T follicular helper cell (primary cell): Measurements from ENCODE around the gene FHAD1.

Source experiments
- DNase-seq: peaks from one replicate; pipeline ENCODE4 v3.0.0-alpha.2; 2020; ENCODE audit warnings: low read depth

The FHAD1 gene

GRCh38 chr1:15439325-15439724, 192.3 kb downstream of the FHAD1 start:
- no peak for DNase-seq

- no peak for DNase-seq
Measured at GRCh38 chr1:15440357-15440756, 193.3 kb downstream of the FHAD1 start.

DNA sequence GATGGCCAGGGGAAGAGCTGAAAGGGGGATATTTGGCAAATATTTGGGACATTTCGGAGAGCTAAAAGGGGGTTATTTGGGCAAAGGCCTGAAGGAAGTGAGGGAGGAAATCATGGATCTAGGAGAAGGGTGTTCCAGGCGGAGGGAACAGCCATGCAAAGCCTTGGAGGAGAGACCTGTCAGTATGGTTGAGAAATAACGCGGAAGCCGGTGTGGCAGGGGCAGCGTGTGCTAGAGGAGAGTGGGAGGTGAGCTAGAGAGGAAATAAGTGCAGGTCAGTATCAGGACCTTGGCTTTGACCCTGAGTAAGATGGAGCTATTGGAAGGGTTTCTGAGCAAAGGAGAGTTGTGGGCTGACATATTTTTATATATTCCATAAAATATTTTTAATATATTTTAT, 194.2 kb downstream of the FHAD1 start:
- no peak for DNase-seq

DNA sequence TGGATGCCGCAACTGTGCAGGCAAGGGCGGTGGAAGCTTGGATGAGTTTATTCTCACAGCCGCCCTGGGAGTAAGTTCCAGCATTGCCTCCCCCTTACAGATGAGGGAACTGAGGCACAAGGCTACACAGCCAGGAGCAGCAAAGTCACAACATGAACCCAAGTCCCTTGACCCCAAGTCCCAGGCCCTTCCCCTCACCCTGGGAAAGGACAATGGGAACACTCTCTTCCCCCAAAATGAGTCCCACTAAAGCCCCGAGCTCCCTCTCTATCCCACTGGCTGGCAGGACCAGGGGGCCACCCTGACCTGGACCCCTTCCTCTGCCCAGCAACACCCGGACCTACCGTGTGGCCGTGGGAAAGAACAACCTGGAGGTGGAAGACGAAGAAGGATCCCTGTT, 195.1 kb downstream of the FHAD1 start:
- no peak for DNase-seq

- DNase-seq = no peak
Measured at GRCh38 chr1:15442759-15443158, 195.7 kb downstream of the FHAD1 start.

GRCh38 chr1:15443281-15443680, 196.3 kb downstream of the FHAD1 start:
- DNase-seq = no peak

DNA sequence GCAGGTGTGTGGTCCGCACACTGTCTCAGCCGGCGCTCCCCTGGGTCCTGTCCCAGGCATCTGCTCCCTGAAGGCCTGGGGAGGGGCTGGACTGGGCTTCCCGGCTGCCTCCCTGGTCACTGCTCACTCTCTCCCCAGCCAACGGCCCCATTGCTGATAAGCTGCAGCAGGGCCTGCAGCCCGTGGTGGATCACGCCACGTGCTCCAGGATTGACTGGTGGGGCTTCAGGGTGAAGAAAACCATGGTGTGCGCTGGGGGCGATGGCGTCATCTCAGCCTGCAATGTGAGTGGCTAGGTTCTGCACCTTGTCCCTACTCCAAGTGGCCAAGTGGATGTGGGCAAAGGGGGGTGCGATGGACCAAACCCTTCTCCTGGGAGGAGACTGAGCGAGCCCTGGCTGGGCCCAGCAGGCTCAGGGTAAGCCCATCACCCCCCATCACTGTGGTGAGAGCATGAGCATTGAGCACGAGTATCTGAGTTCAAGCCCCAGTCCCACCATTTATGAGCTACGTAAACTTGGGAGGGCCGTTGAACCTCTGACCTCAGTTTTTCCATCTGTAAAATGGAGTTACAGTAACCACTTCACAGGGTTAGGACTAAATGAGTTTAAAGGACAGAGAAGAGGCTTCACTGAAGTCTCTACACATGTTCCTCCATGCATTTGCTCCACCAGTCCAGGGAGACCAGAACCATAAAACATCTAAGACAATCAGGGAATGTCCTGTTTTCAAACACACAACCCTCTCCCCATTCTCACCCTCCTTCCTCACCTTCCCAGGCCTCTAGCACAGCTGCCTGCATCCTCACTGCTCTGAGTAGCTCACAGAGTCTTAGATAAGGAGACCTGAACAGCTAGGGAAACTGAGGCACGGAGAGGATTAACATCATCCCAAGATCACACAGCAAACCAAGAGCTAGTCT, 197.7 kb downstream of the FHAD1 start:
- no peak for DNase-seq

GRCh38 chr1:15445390-15446122, 198.5 kb downstream of the FHAD1 start:
- DNase-seq = no peak

DNA sequence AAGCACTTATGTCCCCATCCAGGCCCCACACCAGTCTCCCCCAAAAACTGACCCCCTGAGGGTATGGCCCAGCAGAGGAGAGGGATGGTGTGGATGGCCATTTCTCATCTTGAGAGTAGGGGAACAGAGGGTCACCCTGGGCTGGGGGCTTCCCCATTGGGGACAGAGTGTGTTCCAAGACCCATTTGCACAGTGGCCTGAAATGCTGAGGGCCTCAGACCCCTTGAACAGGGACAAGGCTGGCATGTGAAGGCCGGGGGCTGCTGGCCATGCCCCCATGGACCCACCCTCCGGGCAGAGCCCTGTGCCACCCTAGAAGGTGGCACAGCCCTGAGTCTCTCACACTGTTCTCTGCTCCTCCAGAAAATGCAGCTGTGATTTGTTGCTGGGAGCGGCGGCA, 199.2 kb downstream of the FHAD1 start:
- no peak for DNase-seq
